KOPT-K1 (cell line): Measurements from ENCODE around the gene TANGO6.

Experiments
- H3K27ac ChIP-seq: fragments of 200-600 bp; sonication (generic); 2 replicates; pipeline ENCODE4 v1.5.1; 2016; ENCODE audit warnings: antibody characterized with exemption, mild to moderate bottlenecking, low read depth, low read length; ENCODE audit not compliant: poor library complexity, severe bottlenecking
- H3K36me3 ChIP-seq: fragments of 200-600 bp; sonication (generic); 2 replicates; pipeline ENCODE4 v1.5.1; 2017; ENCODE audit warnings: antibody characterized with exemption, mild to moderate bottlenecking, low read length, moderate library complexity; ENCODE audit not compliant: insufficient read depth
- H3K9me3 ChIP-seq: fragments of 200-600 bp; sonication (generic); 2 replicates; pipeline ENCODE4 v1.5.1; 2017; ENCODE audit warnings: antibody characterized with exemption, low read length, mild to moderate bottlenecking; ENCODE audit not compliant: insufficient read depth, poor library complexity, severe bottlenecking

The TANGO6 gene

DNA sequence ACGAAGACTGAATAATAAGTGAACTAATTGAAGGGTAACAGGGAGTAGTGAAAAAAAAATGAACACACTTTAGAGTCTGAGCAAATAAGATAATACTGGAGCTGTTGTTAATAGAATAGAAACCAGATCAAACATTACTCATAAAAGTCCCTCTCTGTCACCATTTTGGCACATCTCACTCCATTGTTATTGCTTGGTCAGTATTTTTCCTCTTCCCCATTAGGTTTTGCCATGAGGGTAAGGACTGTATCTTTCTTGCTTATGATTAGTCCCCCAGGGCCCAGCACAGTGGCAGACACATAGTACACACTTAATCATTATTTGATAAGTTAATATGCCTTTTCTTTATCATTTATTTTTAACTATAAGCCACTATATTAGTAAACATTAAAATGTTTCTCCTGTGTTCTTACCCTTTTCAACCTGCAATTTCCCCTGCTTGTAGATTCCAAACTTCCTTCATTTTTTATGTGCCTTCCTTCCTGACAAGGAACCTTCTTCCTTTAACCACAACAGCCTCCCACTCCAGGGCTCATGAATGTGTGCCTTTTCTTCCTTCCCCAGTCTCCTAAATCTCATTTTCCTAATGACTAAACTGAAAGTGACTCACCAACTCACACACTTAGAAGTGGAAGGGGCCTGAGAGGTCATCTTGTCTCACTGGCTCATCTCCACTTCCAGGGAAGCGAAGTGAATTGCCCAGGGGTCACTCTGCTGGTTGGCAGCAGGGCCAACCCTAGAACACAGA is 173.9 kb downstream of the TANGO6 start:
- Histone ChIP-seq H3K9me3 (no peaks in the 10 kb centered on the region), H3K27ac (no peak overlapping the region), H3K36me3 (0 out of 2 replicates have a peak, but pooled peaks cover 2% of the 10 kb centered on the region)

DNA sequence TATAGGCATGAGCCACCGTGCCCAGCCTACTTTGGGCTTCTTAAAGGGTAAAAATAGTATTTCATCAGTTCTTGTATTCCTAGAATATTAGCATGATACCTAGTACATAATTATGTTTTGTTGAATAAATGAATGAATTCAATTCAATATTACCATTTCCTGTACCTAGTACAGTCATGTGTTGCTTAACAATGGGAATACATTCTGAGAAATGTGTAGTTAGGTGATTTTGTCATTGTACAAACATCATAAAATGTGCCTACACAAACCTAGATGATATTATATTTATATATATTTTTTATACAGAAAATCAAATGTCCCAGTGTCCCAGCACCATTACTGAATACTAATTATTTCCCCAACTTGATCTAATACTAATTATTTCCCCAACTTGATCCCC is 176.5 kb downstream of the TANGO6 start:
- H3K9me3 ChIP-seq: no peaks in the 10 kb centered on the region
- H3K27ac ChIP-seq: no peak overlapping the region
- peaks cover 13% of the 10 kb centered on the region; the same call in 1 of the 2 replicates for H3K36me3 ChIP-seq

DNA sequence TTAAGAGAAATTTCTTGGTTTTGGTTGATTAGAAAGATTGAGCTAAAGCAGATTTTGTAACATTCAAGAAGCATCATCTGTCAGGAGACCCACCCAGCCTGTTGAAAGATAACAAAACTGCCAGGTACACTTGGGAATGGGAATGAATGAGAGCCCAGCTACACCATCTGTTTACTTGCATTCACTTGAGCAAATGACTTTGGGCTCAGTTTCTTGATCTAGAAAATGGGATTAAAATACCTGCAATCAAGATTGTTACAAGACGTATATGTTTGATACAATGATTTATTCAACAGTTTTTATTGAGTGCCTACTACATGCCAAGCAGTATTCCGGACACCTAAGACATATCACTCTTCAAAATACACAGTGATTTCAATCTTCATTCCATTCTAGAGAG is 185.8 kb downstream of the TANGO6 start:
- no peaks in the 10 kb centered on the region for H3K9me3 ChIP-seq
- no peak overlapping the region for H3K27ac ChIP-seq
- H3K36me3 ChIP-seq: peaks cover 9% of the 10 kb centered on the region; the same call in 1 of the 2 replicates

DNA sequence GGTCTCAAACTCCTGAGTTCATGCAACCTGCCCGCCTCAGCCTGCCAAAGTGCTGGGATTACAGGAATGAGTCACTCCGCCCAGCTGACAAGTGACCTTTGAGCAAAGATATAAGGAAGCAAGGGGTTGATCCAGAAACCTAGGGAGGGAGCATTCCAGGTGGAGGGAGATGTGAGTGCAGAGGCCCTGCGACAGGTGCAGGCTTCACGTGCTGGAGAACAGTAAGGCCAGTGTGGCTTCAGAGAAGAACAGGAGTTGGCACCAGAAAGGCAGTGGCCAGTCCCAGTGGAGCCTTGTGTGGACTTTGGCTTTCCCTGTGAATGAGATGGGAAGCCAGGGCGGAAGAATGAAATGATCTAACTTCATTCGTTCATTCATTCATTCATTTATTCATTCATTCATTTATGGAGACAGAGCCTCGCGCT is 188.6 kb downstream of the TANGO6 start:
- H3K9me3 ChIP-seq: no peaks in the 10 kb centered on the region
- no peaks in the 10 kb centered on the region; the same call in 1 of the 2 replicates for H3K36me3 ChIP-seq
- H3K27ac ChIP-seq: no peak overlapping the region

DNA sequence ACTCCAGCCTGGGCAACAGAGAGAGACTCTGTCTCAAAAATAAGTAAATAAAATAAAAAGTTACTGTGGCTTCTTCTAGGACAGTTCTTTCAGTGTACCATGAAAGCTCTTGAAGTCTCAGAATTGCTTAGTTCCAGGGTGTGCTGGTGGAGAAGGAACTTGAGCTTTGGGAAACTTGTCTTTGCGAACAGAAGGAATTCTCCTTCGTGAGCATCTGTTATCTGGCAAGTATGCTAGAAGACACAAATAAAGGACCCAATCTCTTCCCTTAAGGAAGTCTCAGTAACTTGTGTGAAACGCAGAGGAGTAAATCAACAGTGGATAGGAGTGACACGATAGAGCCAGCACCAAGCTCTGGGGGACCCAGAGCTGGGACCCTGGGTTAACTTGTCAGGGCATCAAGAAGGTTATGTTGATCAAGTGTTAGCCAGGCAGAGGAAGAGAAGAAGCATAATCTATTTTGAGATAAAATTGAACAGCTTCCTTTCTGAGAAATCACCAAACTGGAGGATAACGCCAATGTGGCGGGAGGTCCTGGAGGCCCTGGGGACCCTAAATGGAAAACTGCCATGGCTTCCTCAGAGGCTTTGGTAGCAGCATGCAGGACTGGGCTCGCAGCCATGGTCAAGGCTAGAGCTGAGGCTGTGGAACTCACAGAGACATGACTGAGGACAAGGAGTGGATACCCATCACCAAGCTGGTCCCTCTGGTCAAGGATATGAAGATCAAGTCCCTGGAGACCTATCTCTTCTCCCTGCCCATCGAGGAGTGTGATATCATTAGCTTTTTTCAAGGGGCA is 190.0 kb downstream of the TANGO6 start:
- Histone ChIP-seq H3K27ac (no peak overlapping the region), H3K36me3 (no peaks in the 10 kb centered on the region; the same call in 1 of the 2 replicates), H3K9me3 (no peaks in the 10 kb centered on the region)

DNA sequence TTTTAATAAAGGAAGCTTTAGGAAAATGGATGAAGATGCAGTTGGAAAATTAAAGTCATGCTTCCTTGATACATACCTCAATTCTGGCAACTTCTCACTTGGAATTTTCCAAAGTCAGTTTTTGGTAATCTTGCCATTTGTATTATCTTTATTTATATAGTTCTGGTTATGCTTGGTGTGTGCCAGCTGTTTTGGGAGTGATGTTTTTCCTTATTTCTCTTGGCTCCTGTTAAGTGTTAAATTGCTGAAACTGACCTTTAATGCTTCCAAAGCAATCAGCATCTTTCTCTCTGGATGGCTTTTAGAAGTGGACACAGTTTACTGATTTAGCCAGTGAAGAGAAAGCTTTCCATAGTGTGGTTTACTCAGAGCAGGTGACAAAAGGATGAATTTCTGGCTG is 192.0 kb downstream of the TANGO6 start:
- Histone ChIP-seq H3K36me3 (no peaks in the 10 kb centered on the region; the same call in 1 of the 2 replicates), H3K27ac (no peak overlapping the region), H3K9me3 (no peaks in the 10 kb centered on the region)

DNA sequence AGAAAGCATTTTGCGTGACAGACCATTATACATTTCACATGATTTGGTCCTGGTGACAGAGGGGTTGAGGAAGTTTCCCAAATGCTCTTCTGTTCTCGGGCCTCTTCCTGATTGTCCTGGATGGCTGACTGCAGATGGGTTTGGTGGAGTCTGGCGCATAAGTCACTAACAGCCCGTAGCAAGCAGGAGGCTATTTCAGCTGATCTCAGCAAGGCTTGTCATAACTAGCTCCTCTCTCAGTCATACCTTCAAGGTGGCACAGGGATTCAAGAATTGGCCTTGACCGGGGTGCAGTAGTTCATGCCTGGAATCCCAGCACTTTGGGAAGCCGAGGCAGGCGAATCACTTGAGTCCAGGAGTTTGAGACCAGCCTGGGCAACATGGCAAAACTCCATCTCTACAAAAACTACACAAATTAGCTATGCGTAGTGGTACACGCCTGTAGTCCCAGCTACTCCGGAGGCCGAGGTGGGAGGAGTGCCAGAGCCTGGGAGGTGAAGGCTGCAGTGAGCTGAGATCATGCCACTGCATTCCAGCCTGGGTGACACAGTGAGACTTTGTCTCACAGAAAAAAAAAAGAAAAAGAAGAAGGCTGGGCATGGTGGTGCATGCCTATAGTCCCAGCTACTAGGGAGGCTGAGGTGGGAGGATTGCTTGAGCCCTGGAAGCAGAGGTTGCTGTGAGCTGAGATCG is 193.2 kb downstream of the TANGO6 start:
- Histone ChIP-seq H3K27ac (no peak overlapping the region), H3K9me3 (peaks cover 3% of the 10 kb centered on the region), H3K36me3 (peaks cover 11% of the 10 kb centered on the region)

DNA sequence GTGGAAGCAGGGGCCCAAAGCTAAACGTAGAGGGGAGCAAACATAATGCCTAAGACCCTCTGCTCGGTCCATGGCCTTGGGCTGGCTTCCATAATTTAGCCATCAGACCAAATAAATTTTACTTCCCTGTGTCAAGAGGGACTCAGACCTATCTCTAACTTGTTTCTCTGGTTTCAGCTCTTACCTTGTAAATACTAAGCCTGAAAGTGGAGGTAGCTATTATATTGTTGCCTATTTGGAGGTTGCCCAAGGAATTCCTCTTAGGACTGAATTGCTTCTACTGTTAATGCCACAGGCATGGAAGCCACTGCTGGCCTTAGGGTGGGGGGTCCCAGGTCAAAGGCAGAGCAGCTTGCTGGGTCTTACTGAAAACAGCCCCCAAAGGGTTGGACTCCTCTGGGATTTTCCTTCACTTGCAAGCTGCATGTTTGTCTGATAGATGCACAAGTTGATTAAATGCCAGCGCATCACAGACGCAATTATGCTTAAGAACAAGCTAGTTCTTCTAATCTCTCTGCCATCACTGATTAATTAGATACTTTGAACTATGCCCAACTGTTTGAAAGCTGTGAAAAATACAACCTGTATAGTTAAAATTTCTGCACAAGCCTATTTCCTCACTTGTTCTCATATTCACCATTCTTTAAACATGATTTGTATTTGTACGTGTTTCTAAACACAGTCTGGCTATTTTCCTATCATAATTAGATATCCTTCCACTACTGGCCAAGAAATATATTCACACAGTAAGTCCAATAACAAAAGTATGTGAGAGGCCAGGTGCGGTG is 194.2 kb downstream of the TANGO6 start:
- H3K9me3 ChIP-seq: peaks cover 9% of the 10 kb centered on the region
- peaks cover 21% of the 10 kb centered on the region for H3K36me3 ChIP-seq
- H3K27ac ChIP-seq: no peak overlapping the region

DNA sequence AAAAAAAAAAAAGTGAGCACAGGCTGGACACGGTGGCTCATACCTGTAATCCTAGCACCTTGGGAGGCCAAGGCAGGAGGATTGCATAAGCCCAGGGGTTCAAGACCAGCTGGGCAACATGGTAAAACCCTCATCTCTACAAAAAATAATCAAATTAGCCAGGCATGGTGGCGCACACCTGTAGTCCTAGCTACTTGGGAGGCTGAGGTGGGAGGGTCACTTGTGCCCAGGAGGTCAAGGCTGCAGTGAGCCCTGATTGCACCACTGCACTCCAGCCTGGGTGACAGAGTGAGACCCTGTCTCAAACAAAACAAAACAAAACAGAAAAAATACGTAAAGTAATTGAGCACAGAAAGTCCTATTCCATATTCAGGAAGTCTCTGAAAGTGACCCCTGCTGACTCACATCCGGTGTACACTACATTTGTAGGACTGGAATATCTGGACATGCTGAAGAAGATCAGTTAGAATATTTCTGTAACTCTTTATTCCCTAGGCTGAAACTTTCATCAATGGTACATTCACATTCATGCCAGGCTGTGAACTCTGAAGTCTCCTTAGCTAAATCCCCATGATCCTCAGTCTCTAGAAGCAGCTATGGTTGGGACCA is 196.1 kb downstream of the TANGO6 start:
- Histone ChIP-seq H3K36me3 (peaks cover 23% of the 10 kb centered on the region), H3K9me3 (peaks cover 9% of the 10 kb centered on the region), H3K27ac (no peak overlapping the region)

DNA sequence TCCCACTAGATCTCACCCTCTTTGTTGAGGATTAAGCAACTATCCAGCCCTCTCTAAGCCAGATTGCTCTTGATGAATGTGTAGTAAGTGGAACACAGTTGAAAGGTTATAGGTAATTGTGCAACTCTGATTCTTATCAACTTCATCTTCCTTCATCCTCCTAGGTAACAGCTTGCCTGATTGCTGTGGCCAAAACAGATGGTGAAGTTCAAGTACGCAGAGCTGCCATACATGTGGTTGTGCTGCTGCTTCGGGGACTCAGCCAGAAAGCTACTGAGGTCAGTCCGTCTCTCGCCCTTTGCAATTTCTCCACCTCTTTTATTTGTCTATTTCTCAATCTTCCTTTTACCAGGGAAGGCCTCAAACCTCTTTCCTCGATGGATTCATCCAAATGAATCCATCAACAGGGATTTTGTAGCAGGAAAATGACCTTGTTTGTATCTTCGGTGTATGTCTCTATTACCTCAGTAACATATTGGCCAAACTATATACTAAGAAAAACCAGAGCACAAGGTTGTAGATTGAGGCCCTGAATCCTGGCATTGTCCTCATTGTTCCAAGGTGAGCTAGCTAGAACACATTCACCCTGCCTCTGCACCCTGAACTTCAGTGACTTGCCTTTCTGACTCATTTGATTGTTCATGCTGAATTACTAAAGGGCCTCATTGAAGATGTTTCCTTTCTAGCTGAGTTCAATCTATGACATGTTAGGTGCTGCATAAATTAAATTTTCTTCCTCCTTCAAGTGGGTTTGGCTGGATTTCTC is 197.0 kb downstream of the TANGO6 start:
- H3K36me3 ChIP-seq: peaks cover 23% of the 10 kb centered on the region
- peaks cover 9% of the 10 kb centered on the region for H3K9me3 ChIP-seq
- peak overlapping the region; percentile 26 for H3K27ac ChIP-seq

DNA sequence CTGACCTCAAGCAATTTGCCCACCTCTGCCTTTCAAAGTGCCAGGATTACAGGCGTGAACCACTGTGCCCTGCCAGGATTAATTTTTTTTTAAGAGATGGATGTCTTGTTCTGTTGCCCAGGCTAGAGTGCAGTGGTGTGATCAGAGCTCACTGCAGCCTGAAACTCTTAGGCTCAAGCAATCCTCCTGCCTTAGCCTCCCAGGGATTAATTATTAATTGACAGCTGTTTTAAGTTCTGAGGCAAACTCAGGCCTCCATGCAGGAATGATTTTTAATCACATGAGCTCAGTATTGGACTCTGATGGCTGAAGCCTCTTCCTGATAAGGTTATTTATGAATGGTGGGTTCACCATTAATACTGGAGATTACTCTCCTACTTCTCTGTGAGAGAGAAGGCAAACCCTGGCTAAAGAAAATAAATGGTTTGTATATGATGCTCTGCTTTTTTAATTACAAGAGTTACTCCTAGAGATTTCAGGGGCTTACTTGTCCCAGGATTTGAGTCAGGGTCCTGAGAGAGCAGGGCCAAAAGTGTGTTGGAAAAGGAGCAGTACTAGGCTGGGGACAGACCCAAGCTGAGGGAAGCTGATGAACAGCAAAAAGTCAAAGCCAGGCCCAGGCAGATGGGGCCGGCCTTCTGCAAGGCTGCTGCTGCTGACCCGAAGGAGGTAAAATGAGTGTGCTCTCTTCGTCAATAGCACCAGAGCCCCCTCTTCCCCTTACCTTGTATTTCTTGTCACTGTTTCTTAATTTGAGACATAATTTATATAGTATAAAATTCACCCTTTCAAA is 205.2 kb downstream of the TANGO6 start:
- H3K27ac ChIP-seq: no peak overlapping the region
- no peaks in the 10 kb centered on the region for H3K36me3 ChIP-seq

DNA sequence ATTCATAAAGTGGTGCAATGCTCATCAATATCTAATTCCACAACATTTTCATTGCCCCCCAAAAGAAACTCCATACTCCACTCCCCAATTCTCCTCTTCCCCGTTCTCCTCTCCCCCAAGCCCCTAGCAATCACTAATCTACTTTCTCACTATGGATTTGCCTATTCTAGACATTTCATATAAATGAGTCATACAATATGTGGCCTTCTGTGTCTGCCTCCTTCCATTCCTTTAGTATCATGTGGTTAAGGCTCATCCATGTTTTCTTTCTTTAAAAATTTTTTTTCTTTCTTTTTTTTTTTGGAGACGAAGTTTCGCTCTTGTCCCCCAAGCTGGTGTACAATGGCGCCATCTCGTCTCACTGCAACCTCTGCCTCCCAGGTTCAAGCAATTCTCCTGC is 205.8 kb downstream of the TANGO6 start:
- no peaks in the 10 kb centered on the region for H3K36me3 ChIP-seq
- H3K9me3 ChIP-seq: no peaks in the 10 kb centered on the region
- no peak overlapping the region for H3K27ac ChIP-seq

More for the DNA sequence above, 205.2 kb downstream of the TANGO6 start:
- H3K9me3 ChIP-seq: no peaks in the 10 kb centered on the region
